Activated T-cell treated with anti-CD3 and anti-CD28 coated beads for 1 hour (primary cell): ENCODE measurements around the gene MED6.

Experiments
- DNase-seq: peaks from one replicate; pipeline ENCODE4 v3.0.0-alpha.2; 2020; ENCODE audit warnings: low read depth

Gene MED6, protein sequence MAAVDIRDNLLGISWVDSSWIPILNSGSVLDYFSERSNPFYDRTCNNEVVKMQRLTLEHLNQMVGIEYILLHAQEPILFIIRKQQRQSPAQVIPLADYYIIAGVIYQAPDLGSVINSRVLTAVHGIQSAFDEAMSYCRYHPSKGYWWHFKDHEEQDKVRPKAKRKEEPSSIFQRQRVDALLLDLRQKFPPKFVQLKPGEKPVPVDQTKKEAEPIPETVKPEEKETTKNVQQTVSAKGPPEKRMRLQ

DNA sequence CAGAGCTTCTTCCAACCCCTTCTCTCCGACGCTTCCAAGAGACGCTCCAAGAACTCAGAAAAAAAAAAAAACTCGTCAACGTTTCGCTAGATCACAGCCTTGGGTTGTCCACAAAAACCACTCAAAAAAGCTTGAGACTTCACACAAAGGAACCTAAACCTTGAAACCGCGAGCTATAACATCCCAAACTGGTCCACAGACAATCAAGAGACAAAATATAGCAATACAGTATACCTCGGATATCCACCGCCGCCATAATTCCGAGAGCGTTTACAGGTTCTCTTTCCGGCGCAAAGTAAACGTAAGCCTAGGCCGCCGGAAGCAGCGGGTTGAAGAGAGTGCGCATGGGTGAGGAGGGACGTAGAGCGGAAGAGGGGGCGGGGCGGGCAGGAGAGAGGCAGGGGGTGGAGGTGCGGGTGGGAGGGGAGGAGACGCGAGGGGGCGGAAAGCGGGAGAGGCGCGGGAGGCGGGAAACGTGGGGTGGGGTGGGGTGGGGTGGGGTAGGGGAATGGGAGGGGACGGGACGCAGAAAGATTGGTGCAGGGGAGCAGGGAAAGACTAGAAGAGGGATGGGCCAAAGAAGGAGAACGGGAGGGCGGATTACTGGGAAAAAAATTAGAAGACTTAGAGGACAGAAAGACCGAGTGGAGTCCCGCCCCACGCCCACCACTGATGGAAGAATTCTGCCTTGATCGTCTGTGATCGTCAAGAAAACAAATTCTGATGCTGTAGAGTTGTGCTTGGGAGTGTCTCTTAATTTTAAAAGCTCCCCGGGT, at the start of gene MED6:
Gene MED6, minus strand, starts transcription at position 274 of the 776 bp plus-strand sequence. Its CDS starts 18 bp downstream, at position 256.
- DNase-seq: peak; percentile 90

DNA sequence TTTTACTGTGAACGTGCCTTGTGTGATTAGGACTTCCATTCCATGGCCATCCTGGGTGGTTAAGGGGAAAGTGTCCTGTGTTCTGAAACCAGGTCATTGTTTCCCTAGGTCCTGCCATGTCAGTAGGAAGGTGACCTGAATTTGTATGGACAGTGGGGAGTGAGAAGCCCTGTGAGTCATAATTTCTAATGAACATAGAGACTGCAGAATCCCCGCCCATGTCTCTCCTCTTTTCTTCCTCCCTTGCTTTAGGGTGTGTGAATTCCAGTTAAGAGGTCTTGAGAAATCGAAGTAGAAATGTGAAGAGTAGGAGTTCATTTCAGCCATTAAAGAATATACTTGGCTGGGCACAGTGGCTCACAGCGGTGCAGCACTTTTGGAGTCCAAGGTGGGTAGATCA, 49.3 kb upstream of the MED6 start:
- DNase-seq: no peak

DNA sequence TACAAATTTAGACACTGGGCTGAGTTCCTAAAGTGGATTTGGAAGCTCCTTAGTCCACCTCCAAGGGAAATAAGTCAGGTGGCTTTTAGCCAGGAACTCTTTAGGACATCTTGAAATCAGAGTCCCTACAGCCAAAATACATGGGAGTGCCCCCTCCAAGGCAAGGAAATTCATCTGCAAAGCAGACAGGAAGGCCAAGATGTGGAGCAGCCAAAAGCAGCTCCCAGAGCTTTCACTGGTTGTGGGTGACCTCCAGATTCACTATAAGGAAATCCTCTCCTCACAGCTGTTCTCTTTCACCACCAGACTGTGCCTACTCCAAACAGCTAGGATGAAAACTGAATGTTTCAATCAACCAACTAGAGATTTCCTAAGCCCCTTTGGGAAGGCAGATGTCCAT, 47.9 kb upstream of the MED6 start:
- DNase-seq: no peak

DNA sequence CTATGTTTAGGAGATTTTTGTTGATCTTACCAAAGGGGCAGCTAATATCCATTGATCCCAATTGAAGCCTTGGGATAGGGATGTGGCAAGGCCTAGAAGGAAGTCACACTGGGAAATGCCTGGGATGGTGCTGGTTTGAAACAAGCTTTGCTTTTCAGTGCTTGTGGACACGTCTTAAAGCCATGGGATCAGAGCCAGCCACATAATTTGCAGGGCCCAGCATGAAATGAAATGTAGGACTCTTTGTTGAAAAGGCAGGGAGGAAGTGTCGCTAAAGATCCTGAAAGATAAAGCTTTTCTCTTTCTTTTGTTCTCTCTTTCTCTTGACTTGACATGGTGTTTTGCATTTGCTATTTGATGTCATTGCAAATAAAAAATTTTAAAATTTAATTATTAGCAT, 46.2 kb upstream of the MED6 start:
- DNase-seq: no peak

DNA sequence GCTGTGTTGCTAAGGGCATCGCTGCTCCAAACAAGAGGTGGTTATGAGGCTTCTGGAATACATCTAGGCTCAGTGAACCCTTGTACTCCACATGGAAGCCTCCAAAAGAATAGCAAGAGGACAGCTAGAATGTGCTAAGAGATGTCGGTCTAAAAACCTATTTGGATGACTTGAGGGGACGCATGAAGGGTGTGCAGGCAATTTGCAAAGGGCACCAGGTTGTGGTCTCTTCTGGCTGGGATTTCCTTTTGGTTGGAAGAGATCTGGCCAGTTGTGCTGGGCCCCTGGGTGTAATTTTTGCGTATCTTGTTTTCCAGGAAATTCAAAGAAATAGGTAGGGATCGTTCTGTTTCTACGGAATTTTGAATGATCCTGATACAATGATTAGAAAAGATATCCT, 45.4 kb upstream of the MED6 start:
- DNase-seq: no peak

DNA sequence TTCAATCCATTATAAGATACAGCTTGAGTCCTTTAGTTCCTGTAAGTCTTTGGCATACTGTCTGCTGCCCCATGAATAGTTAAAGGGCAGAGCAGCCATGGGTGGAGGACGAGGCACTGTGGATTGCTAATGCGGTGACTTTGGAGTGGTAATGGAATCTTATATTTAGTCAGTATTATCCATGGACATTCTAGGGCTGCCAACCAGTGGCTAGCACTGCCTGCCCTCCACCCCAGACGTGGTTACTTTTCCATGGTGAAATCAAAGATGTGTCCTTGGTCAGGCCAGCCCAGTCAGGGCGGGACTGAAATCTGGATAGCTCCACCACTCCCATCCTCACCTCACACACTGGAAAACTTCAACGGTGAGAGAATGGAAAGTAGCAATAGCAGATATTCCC, 43.5 kb upstream of the MED6 start:
- no peak for DNase-seq

DNA sequence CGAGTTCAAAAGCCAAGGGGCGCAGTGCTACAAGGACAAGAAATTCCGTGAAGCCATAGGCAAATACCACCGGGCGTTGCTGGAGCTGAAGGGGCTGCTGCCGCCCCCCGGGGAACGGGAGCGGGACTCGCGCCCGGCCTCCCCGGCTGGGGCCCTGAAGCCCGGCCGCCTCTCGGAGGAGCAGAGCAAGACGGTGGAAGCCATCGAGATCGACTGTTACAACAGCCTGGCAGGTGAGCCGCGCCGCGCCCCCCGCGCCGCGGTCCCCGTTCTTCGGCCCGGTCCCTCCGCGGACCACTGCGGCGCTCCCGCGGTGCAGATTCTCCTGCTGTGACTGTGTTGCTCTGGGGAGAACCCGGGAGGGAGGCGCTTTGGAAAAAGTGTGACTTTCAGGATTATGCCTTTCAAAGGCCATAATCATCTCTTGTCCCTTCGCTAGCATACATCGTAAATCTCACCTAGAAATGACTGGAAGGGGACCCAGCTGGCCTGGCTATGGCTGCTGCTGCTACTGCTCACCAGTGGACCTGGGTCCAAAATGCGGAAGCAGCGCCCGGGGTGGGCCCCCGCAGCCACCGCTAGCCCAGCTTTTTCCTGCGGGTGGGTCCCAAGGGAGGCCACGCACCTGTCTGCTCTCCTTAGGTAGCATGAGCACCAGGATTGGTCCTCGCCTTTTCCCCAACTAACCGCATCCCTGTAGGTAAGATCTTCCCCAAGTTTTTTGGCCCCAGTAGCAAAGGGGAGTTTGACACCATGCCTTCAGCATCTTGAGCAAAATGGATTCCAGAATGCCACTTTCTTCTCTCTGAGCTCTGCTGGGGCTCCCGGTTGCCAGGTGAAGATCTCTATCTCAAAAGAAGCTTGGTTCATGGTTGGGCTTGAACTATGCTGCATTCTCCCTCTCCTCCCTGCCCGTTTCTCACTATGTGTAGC, 42.1 kb upstream of the MED6 start:
- DNase-seq: peak; percentile 25

DNA sequence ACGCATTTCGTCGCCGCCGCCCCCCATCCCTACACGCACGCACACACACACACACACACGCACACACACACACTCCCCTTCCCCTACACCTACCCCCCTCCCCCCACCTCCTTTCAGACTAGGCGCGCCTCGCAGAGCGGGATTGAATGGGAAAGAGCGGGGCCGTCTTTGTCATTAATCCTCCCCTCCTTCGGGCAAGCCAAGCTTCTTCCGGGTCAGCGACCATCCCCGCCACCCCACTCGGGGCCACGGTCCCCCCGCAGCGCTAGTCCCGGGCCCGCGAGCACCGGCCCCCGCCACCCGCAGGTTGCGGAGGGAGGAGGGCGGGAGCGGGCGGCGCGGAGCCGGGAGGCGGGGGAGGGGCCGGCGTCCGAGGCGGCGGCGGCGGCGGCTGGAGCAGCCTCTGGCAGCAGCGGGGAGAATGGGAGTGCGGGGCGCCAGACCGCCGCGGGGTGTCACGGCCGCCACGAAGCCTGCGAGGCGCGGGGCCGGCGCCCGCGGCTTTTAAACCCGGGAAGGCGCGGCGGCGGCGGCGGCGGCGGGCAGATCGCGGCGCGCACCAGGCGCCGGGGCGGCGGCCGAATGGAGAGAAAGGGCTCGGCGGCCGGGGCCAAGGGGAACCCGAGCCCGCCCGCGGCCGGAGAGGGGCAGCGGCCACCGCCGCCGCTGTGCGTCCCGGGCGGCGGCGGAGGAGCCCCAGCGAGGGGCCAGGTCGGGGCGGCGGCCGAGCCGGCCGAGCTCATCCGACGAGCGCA, 41.3 kb upstream of the MED6 start, which contains the start of gene TTC9:
Gene TTC9, plus strand, starts transcription at position 369 of the 755 bp plus-strand sequence. Its CDS starts 214 bp downstream, at position 583.
- DNase-seq: no peak

DNA sequence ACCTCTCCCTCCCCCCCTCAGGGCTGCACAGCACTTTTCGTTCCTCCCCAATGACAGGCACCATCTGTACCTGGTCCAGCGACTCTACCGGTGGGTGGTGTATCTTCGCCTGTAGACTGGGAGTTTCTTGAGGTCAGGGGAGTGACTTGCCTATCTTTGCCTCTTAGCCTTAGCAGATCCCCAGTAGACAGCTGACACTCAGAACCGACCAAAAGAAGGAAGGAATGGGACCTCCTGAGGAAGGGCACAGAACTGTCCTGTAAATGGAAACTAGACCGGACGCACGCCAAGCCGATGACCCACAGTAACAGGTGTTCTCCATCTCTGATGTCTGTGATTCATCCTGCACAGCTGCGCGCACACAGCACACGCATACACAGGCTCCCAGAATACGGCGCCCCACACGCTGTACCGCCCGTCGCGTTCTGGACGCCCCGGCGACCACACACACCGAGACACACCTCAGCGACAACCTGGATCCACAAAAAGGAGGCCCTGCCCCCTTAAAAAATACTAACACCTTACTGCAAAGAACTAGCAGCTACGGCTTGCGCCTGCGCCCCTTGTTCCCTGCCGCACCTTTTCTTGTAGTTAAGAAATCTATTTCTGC, 40.6 kb upstream of the MED6 start:
- peak; percentile 29 for DNase-seq

DNA sequence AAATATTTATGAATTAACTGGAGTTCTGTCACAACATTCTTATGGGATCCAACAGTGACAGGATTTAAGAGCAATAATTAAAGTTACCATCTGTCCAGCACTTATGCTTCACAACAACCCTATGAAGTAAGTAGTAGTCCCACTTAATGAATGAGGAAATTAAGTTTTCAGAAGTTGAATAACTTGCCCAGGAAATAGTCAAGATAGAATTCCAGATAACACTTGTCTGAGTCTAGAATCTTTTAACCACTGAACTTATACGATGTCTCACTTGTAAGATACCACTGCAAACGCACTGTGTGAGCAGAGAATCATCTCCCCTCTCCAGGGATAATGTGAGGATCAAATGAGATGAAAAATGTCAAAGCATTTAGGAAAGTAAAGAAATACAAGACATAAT, 38.0 kb upstream of the MED6 start:
- DNase-seq: no peak

DNA sequence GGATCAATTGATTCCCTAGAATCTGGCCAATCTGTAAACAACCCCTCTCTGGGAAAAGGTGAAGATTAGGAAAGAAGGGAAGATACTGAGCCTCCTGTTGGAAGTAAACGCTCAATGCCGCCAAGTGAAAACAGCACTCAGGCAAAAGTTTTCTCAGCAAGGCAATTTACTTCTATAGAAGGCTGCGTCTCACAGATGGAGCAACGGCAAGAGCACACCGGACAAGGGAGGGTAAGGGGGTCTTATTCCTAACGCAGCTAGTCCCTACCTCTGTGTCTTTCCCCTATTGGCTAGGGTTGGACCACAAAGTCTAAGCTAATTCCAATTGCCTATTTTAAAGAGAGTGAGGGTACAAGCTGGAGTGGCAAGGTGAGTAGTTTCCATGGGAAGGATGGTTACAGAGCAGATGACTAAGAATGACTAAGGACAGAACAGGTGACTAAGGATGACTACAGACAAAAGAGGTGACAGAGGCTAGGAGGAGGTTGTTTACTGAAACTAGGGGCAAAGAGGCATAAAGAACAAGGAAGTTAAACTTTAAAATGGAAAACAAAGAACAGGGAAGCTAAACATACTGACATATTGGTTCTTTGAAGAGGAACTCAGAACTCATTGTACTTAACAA, 35.6 kb upstream of the MED6 start:
- DNase-seq: no peak

DNA sequence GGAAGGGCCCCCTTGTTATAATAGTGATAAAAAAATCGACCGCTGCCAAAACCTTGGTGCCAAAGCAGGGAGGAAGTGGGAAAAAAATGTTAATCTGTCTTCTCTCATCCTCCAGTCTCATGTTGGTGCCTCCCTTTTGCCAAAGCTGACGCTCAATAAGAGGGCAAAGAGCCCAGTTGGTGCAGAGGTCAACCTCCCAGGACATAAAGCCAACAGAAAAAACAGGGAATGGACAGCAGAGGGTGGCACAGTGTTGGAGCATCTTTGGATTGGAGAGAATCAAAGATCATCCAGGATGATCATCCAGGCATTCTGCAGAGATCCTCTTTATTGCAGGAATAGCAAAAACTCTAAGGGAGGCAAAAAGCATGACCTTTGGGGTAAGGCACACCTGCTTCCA, 31.5 kb upstream of the MED6 start:
- DNase-seq: no peak

DNA sequence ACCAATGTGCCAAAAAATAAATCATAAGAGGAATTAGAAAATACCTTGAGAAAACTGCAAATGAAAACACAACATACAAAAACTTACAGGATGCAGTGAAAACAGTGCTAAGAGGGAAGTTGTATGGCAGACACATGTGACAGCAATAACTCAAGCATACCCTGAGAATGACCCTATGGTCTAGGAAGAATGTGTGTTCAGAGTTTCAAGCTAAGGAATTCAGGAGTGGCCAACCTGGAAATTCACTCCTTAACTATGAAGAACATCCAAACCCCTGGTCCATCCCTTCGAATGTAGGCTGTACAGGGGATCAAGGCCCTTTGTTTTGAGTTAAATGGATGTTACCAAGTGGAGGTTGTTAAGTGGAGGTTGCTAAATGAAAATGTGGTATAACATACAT, 24.5 kb upstream of the MED6 start:
- no peak for DNase-seq

DNA sequence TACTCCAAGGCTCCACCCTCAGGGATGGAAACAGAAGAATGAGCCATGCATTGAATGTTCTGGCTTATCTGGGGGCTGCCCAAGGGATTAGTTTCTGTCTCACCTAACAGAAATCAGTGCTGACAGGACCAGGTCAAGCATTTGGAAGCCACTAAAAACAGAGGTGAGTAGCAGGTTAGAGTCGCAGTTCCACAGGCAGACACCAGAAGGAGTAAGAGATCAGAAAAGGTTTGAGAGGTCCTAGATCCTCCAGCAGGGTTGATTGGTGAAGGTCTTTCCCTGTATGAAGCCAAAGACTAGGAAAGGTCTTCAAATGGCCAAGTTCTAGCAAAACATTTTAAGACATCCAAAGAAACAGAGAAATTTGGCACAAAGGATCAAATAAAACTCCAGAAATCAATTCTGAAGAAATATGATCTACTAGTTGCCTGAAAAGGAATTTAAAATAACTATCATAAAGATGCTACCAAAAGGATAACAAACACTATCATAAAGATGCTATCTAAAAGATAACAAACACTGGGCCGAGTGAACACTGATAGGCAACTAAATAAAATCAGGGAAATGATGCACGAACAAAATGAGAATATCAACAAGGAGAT, 21.8 kb upstream of the MED6 start:
- DNase-seq: peak; percentile 48

DNA sequence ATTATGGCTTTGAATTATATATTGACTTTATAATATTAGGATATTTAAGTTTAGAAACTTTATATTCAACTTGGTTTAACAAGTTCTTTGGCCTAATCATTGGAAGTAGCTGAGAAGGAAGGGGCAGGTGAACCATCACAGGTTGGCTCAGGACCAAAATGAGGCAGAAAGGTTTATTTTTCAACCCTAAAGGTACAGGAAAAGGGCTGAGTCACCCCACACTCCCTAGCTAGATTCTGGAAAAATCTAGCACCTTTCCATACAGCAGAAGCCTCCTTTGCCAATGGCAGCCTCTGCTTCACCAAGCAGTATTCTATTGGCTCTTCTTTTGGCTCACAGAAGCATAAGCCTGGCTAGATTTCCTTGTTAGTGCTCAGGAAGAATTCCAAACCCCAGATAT, 19.3 kb upstream of the MED6 start:
- DNase-seq: no peak

DNA sequence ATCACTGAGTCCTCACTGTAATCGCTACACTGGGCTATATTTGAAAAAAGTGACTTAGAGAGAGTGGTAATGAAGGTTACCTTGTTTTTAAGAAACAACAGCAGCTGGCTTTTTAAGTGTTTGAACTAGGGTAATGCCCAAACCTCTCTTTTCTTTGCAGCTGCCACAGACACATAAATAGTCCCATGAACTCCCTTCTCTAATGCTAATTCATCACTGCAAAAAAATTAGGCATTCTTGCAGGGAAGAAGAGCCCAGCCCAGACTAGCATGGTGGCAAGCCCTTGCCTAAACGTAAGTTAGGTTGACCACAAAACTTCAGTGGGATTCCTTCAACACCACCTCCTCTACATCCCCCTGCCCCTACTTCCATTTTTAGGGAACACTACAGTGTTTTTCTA, 17.9 kb upstream of the MED6 start:
- DNase-seq: no peak

DNA sequence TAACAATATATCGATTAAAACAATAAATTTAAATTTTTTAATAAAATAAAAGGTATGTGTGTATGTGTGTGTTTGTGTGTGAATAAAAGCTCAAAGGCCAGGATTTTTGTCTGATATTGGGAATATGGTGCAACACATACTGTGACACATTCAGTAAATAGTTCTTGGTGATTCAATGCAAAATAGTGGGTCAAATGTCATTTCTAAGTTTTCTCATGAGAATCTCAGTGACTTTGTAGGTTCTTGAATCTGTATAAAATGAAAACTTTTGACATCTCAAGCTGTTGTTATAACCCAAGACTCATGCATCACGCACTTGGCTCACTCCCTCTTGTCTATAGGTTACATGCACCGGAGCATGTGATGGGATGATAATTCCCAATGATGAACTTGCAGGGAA, 16.2 kb upstream of the MED6 start:
- DNase-seq: no peak

DNA sequence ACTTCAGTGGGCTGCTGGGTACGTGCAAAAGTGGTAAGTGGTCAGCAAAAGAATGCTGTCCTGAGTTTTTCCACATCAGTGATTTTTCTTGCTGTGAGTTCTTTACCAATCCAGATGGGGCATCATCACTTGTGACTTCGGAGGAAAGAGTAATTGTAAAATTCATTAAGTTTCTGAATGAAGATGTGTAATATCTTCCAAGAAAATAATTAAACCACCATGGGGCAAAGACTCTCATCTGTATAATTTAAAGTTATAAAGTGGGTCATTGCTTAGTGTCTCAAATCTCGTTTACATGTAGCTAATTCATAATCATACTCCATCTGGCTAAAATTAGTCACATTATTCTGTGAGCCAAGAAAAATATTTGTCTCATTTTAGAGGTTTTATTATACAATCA, 10.8 kb upstream of the MED6 start:
- no peak for DNase-seq

DNA sequence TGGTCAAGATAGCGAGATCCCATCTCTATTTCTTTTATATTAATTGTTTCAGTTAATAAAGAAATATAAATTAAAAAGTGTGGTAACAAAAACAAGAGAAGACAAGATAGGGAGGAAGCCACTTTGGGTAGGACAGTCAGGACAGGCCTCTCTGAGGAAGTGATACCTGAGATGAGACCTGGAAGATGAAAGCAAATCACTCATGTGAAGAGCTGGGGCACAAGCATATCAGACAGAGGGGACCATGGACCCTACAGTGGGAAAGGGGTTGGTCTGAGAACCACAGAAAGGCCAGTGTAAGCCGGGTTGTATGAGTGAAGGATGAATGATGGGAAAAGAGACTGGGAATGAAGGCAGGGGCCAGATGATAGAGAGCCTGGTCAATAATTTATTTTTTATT, 1.8 kb upstream of the MED6 start:
- DNase-seq: no peak

DNA sequence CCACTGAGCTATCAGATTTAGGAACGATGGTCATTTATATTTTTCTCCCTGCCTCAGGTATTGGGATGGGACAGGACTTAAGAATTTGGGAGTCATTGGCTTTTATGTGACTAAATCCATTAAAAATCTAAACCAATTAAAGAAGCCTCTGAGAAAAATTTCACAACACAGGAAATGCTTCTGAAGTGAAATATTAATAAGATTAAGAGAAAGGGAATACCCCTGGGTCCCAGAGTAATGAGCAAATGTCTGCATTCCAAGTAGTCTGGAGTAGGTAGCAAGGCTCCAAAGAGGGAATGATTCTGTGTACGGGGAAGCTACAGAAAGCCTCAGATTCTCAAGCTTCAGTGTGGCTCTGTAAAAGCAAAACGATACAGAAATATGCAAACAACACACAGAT, 707 bp upstream of the MED6 start:
- no peak for DNase-seq

DNA sequence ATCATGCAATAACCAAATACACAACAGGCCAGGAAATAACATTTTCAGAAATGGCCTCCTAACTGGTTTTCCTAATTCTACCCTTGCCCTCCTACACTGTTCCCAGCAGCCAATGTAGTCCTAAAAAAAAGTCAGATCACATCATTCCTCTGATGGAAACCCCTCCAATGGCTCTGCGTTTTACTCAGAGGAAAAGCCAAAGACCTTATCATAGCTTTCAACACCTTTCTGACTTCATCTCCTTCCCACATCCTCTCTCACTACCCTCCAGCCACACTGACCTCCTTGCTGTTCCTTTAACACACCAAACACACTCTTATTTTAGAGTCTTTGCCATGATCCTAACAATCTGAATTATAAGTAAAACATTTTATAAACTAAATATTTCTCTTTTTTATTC, 1.1 kb downstream of the MED6 start:
- no peak for DNase-seq
